Endothelial cell (in vitro differentiated cells): ENCODE results near the gene C10orf143. TPM values are rescaled to one million over a fixed set of nuclear protein-coding genes. Genes with fewer than 3 reads are reported as not detected.

Experiments used
- DNase-seq: peaks from one replicate; pipeline ENCODE4 v3.0.0; 2021; ENCODE audit warnings: low spot score
- H3K27ac Mint-ChIP-seq: one replicate; pipeline ENCODE4 v1.8.0; 2021; ENCODE audit warnings: mixed read lengths, inconsistent platforms; ENCODE audit not compliant: unreplicated experiment
- H3K27me3 Mint-ChIP-seq: one replicate; pipeline ENCODE4 v1.8.0; 2021; ENCODE audit warnings: mild to moderate bottlenecking, moderate library complexity, mixed read lengths, inconsistent platforms; ENCODE audit not compliant: unreplicated experiment
- H3K36me3 Mint-ChIP-seq: one replicate; pipeline ENCODE4 v1.8.0; 2021; ENCODE audit warnings: mild to moderate bottlenecking, low read depth, mixed read lengths, inconsistent platforms; ENCODE audit not compliant: unreplicated experiment
- H3K4me1 Mint-ChIP-seq: one replicate; pipeline ENCODE4 v1.8.0; 2021; ENCODE audit warnings: mild to moderate bottlenecking, mixed read lengths, inconsistent platforms; ENCODE audit not compliant: unreplicated experiment
- H3K4me3 Mint-ChIP-seq: one replicate; pipeline ENCODE4 v1.8.0; 2021; ENCODE audit warnings: mild to moderate bottlenecking, mixed read lengths, inconsistent platforms; ENCODE audit not compliant: unreplicated experiment
- H3K9me3 Mint-ChIP-seq: one replicate; pipeline ENCODE4 v1.8.0; 2021; ENCODE audit warnings: mixed read lengths, inconsistent platforms; ENCODE audit not compliant: unreplicated experiment
- CTCF ChIP-seq: fragments of 200-600 bp; sonication (generic); IDR thresholded peaks from one replicate; pipeline ENCODE4 v1.5.0; 2021; ENCODE audit warnings: antibody characterized with exemption; ENCODE audit not compliant: unreplicated experiment
- total RNA-seq: library from RNA; stranded (reverse); fragmentation: NEBNext Ultra II Directional; extraction: Animal tissue kit (Norgen Biotek cat#: 25700); gene quantifications from one replicate; pipeline ENCODE4 v1.2.1, GENCODE V29; 2021; ENCODE audit not compliant: unreplicated experiment

C10orf143 gene
- total RNA-seq, 1 donor from 2014 or later, result 3.4 TPM

- no peak for DNase-seq
- Mint-ChIP-seq H3K4me1 (peaks cover 35% of the 10 kb centered on the region), H3K27me3 (peaks cover 14% of the 10 kb centered on the region), H3K36me3 (peaks cover 21% of the 10 kb centered on the region), H3K27ac (no peak overlapping the region), H3K4me3 (no peak overlapping the region), H3K9me3 (no peaks in the 10 kb centered on the region)
- no peak for TF ChIP-seq CTCF
Observed at GRCh38 chr10:130141460-130141859, 30.8 kb upstream of the C10orf143 start.

GRCh38 chr10:130141038-130141437, 30.4 kb upstream of the C10orf143 start:
- DNase-seq, result no peak
- Mint-ChIP-seq H3K27ac (no peak overlapping the region), H3K27me3 (peaks cover 14% of the 10 kb centered on the region), H3K9me3 (no peaks in the 10 kb centered on the region), H3K4me3 (no peak overlapping the region), H3K36me3 (peaks cover 21% of the 10 kb centered on the region), H3K4me1 (peaks cover 31% of the 10 kb centered on the region)
- TF ChIP-seq CTCF, result no peak

GRCh38 chr10:130140425-130140824, 29.8 kb upstream of the C10orf143 start:
- TF ChIP-seq CTCF, result no peak
- H3K4me3 Mint-ChIP-seq, result no peak overlapping the region
- H3K36me3 Mint-ChIP-seq, result peaks cover 21% of the 10 kb centered on the region
- H3K9me3 Mint-ChIP-seq, result no peaks in the 10 kb centered on the region
- H3K27ac Mint-ChIP-seq, result no peak overlapping the region
- no peak for DNase-seq
- H3K27me3 Mint-ChIP-seq, result peaks cover 14% of the 10 kb centered on the region
- H3K4me1 Mint-ChIP-seq, result peaks cover 30% of the 10 kb centered on the region

DNA sequence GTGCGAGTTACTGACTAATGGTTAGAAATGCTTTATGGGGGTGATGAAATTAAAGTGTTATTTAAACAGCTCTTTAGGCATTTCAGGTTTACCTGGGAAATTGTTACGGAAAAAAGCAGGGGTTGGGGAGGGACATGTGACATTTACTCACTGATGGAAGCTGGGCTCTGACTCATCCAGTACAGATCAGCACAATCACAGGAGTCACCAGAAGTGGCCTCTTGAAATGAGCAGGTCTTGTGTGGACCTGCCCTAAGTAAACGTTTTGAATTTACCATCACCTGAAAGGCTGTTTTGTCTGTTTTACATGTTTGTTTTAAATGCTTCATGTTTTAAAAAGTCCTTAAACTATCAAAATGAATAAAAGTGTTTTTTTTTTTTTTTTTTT, 27.8 kb upstream of the C10orf143 start:
- Mint-ChIP-seq H3K36me3 (peaks cover 21% of the 10 kb centered on the region), H3K4me3 (peak overlapping the region; percentile 96), H3K4me1 (peaks cover 32% of the 10 kb centered on the region), H3K27ac (peak overlapping the region; percentile 15), H3K9me3 (no peaks in the 10 kb centered on the region), H3K27me3 (peaks cover 20% of the 10 kb centered on the region)
- no peak for TF ChIP-seq CTCF
- DNase-seq, result no peak

DNA sequence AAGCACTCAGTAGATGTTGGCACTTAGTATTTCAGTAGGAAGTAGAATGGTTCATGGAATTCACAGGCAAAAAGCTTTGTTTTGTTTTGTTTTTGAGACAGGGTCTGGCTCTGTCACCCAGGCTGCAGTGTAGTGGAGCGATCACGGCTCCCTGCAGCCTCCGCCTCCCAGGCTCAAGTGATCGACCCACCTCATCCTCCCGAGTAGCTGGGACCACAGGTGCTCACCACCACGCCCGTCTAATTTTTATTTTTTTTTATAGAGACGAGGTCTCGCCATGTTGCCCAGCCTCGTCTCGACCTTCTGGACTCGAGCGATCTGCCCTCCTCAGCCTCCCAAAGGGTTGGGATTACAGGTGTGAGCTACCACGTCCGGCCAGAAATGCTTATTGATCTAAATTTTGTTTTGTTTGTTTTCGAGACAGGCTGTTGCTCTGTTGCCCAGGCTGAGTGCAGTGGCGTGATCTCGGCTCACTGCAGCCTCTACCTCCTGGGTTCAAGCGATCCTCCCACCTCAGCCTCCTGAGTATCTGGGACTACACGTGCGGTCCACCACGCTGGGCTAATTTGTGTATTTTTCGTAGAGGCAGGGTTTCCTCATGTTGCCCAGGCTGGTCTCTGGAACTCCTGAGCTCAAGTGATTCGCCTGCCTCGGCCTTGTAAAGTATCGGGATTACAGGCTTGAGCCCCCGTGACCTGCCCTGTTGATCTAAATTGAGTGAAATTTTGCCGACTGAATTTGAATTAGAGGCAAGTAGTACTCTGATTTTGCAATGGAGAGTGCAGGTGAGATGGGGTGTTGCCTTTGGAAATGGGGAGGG, 27.2 kb upstream of the C10orf143 start:
- no peak for TF ChIP-seq CTCF
- Mint-ChIP-seq H3K36me3 (peaks cover 17% of the 10 kb centered on the region), H3K9me3 (no peaks in the 10 kb centered on the region), H3K27me3 (peaks cover 18% of the 10 kb centered on the region), H3K27ac (peak overlapping the region; percentile 94), H3K4me3 (peak overlapping the region; percentile 96), H3K4me1 (peaks cover 32% of the 10 kb centered on the region)
- DNase-seq, result no peak
